Measurements from ENCODE around the gene ABHD16B. TPM values are rescaled to one million over a fixed set of nuclear protein-coding genes. Genes with fewer than 3 reads are reported as not detected.
"Not testable (repeated sequence)": the region's sequence is repeated elsewhere in the genome, so short reads cannot be mapped to it uniquely, and the experiment has no call there.

Gene ABHD16B
- total RNA-seq, 4 donors from 2014 or later, result not detected

DNA sequence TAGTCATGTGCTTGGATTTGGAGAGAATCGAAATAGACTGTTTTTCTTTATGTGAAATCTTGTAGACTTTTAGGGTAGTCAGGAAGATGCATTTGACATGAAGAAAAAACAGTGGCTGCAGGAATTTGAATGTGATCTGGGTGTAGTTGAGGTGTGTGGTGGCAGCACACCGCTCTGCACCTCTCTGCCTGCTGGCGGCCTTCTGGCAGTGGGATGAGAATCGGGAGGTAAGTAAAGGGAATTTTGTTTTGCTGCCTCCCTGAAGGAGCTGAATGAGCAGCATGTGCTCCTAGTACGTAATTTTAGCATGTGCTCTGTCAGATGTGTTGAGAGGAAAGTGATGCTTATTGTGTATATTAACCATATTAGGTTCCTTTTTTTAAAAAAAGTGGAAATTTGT lies 7.0 kb downstream of the ABHD16B start:
- peaks cover 0 to 20% (median 9%) of the 10 kb centered on the region in 4 donors for H3K4me1 ChIP-seq
- DNase-seq, result no peak
- no peak for TF ChIP-seq POLR2A (IDR thresholded peaks at IDR 0.05)
- TF ChIP-seq, protein P1, sequence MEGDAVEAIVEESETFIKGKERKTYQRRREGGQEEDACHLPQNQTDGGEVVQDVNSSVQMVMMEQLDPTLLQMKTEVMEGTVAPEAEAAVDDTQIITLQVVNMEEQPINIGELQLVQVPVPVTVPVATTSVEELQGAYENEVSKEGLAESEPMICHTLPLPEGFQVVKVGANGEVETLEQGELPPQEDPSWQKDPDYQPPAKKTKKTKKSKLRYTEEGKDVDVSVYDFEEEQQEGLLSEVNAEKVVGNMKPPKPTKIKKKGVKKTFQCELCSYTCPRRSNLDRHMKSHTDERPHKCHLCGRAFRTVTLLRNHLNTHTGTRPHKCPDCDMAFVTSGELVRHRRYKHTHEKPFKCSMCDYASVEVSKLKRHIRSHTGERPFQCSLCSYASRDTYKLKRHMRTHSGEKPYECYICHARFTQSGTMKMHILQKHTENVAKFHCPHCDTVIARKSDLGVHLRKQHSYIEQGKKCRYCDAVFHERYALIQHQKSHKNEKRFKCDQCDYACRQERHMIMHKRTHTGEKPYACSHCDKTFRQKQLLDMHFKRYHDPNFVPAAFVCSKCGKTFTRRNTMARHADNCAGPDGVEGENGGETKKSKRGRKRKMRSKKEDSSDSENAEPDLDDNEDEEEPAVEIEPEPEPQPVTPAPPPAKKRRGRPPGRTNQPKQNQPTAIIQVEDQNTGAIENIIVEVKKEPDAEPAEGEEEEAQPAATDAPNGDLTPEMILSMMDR (IDR thresholded peaks at IDR 0.05), result no peak
- no peaks in the 10 kb centered on the region for H3K27me3 ChIP-seq
- no peak overlapping the region for H3K4me3 ChIP-seq
- no peaks in the 10 kb centered on the region for H3K9me3 ChIP-seq
- no peak overlapping the region for H3K27ac ChIP-seq
- H3K36me3 ChIP-seq, result peaks cover 0 to 55% (median 0%) of the 10 kb centered on the region in 3 donors

DNA sequence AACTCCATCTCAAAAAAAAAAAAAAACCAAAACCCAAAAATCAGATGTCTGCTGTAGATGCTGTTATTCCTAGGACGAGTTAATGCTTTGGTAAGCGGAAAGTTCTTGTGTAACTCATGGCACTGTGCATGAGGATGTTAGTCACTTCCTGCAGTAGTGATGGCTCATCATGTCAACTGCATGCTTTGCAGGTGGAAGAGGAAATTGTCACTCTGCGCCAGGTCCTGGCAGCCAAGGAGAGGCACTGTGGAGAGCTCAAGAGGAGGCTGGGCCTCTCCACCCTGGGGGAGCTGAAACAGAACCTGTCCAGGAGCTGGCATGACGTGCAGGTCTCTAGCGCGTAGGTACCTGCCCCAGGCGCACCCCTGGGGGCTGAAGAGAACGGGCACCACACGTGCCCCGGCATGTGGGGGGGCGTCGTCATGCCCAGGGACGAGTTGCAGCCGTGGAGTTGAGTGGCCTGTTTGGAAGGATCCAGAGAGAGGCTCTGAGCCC lies 12.2 kb downstream of the ABHD16B start:
- no peak for DNase-seq
- Histone ChIP-seq H3K36me3 (peaks cover 0 to 100% (median 0%) of the 10 kb centered on the region in 3 donors), H3K9me3 (no peaks in the 10 kb centered on the region), H3K4me1 (no peaks in the 10 kb centered on the region), H3K27ac (peak overlapping the region in 2 of 4 donors; percentile 51 to 65), H3K4me3 (no peak overlapping the region), H3K27me3 (no peaks in the 10 kb centered on the region)
- no peak for TF ChIP-seq POLR2A (IDR thresholded peaks at IDR 0.05)
- TF ChIP-seq, protein P1 (IDR thresholded peaks at IDR 0.05), result no peak

GRCh38 chr20:63874241-63874640 lies 12.9 kb downstream of the ABHD16B start:
- not testable (repeated sequence) for DNase-seq, H3K9me3 ChIP-seq, H3K4me1 ChIP-seq, H3K27me3 ChIP-seq, H3K4me3 ChIP-seq, H3K27ac ChIP-seq
- H3K36me3 ChIP-seq, result peaks cover 0 to 100% (median 0%) of the 10 kb centered on the region in 3 donors

DNA sequence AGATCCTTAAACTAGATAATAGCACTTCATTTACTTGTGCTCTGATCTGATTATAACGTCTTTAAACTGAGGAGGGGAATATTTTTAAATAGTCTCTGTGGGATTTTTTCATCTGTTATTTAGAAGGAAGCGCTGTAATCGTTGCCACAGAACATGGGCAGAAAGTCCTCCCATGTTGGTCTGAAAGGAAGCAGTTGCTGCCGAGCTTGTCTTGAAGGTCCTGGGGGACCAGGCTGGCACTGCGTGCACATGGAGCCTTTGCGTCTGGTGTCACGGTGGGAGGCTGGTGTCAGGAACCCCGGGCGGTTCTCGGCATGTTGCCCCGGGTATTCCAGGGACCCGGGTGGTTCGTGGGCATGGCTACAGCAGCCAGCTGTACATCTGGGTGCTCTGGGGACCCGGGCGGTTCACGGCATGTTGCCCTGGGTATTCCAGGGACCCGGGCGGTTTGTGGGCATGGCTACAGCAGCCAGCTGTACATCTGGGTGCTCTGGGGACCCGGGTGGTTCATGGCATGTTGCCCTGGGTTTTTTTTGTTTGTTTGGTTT lies 15.3 kb downstream of the ABHD16B start:
- peaks cover 0 to 6% (median 0%) of the 10 kb centered on the region in 4 donors for H3K4me1 ChIP-seq
- H3K27me3 ChIP-seq, result no peaks in the 10 kb centered on the region
- no peak overlapping the region for H3K4me3 ChIP-seq
- TF ChIP-seq, protein P1 (IDR thresholded peaks at IDR 0.05), result no peak
- no peak for TF ChIP-seq POLR2A (IDR thresholded peaks at IDR 0.05)
- DNase-seq, result no peak
- H3K27ac ChIP-seq, result no peak overlapping the region
- peaks cover 0 to 87% (median 0%) of the 10 kb centered on the region in 3 donors for H3K36me3 ChIP-seq
- H3K9me3 ChIP-seq, result no peaks in the 10 kb centered on the region

- H3K36me3 ChIP-seq, result peaks cover 0 to 84% (median 0%) of the 10 kb centered on the region in 3 donors
Measured at GRCh38 chr20:63877755-63878470, 16.6 kb downstream of the ABHD16B start.

More at GRCh38 chr20:63877755-63878470, 16.6 kb downstream of the ABHD16B start:
- no peak for DNase-seq
- Histone ChIP-seq H3K27me3 (no peaks in the 10 kb centered on the region), H3K4me3 (no peak overlapping the region), H3K4me1 (peaks cover 0 to 15% (median 0%) of the 10 kb centered on the region in 4 donors), H3K27ac (no peak overlapping the region), H3K9me3 (no peaks in the 10 kb centered on the region)
- no peak for TF ChIP-seq POLR2A (IDR thresholded peaks at IDR 0.05)
- TF ChIP-seq, protein P1 (IDR thresholded peaks at IDR 0.05), result no peak

All from Peyer's patch (tissue), 4 donors.